ENCODE data around the gene BTBD9.

The BTBD9 gene

GRCh38 chr6:38163186-38164130 lies 476.3 kb downstream of the BTBD9 start:
- no peak overlapping the region for H3K4me3 ChIP-seq (ENCODE audit: low read length)
- WGBS (ENCODE audit: insufficient coverage, insufficient read length), result no CpG with 5 or more reads among the region's 29 CpGs
- DNase-seq (ENCODE audit: low read depth, low spot score), result no peak
- H3K27me3 ChIP-seq (ENCODE audit: control insufficient read depth, insufficient read depth, low read length), result no peaks in the 10 kb centered on the region
- H3K27ac ChIP-seq (ENCODE audit: low read length), result no peak overlapping the region
- H3K36me3 ChIP-seq (ENCODE audit: control insufficient read depth, insufficient read depth, low read length), result no peaks in the 10 kb centered on the region; the same call in 1 of the 2 replicates
- no peaks in the 10 kb centered on the region for H3K9me3 ChIP-seq (ENCODE audit: control insufficient read depth, insufficient read depth, low read length)
- peaks cover 4% of the 10 kb centered on the region for H3K4me1 ChIP-seq (ENCODE audit: control insufficient read depth, insufficient read depth, low read length)

GRCh38 chr6:38162493-38163185 lies 477.1 kb downstream of the BTBD9 start:
- Histone ChIP-seq H3K4me1 (ENCODE audit: control insufficient read depth, insufficient read depth, low read length) (peaks cover 4% of the 10 kb centered on the region), H3K9me3 (ENCODE audit: control insufficient read depth, insufficient read depth, low read length) (no peaks in the 10 kb centered on the region), H3K36me3 (ENCODE audit: control insufficient read depth, insufficient read depth, low read length) (no peaks in the 10 kb centered on the region; the same call in 1 of the 2 replicates), H3K27ac (ENCODE audit: low read length) (no peak overlapping the region), H3K27me3 (ENCODE audit: control insufficient read depth, insufficient read depth, low read length) (no peaks in the 10 kb centered on the region), H3K4me3 (ENCODE audit: low read length) (no peak overlapping the region)
- no CpG with 5 or more reads among the region's 17 CpGs for WGBS (ENCODE audit: insufficient coverage, insufficient read length)
- DNase-seq (ENCODE audit: low read depth, low spot score), result no peak

GRCh38 chr6:38161754-38162492 lies 477.8 kb downstream of the BTBD9 start:
- WGBS (ENCODE audit: insufficient coverage, insufficient read length), result no CpG with 5 or more reads among the region's 15 CpGs
- DNase-seq (ENCODE audit: low read depth, low spot score), result no peak

GRCh38 chr6:38161331-38161730 lies 478.4 kb downstream of the BTBD9 start:
- H3K4me1 ChIP-seq (ENCODE audit: control insufficient read depth, insufficient read depth, low read length), result no peaks in the 10 kb centered on the region; the same call in 1 of the 2 replicates
- no peaks in the 10 kb centered on the region for H3K27me3 ChIP-seq (ENCODE audit: control insufficient read depth, insufficient read depth, low read length)
- no peak for DNase-seq (ENCODE audit: low read depth, low spot score)
- no peaks in the 10 kb centered on the region; the same call in 1 of the 2 replicates for H3K36me3 ChIP-seq (ENCODE audit: control insufficient read depth, insufficient read depth, low read length)
- no peak overlapping the region for H3K4me3 ChIP-seq (ENCODE audit: low read length)
- no CpG with 5 or more reads among the region's 15 CpGs for WGBS (ENCODE audit: insufficient coverage, insufficient read length)
- no peak overlapping the region for H3K27ac ChIP-seq (ENCODE audit: low read length)
- H3K9me3 ChIP-seq (ENCODE audit: control insufficient read depth, insufficient read depth, low read length), result no peaks in the 10 kb centered on the region

More at GRCh38 chr6:38161754-38162492, 477.8 kb downstream of the BTBD9 start:
- H3K4me3 ChIP-seq (ENCODE audit: low read length), result no peak overlapping the region
- H3K9me3 ChIP-seq (ENCODE audit: control insufficient read depth, insufficient read depth, low read length), result no peaks in the 10 kb centered on the region
- no peaks in the 10 kb centered on the region; the same call in 1 of the 2 replicates for H3K36me3 ChIP-seq (ENCODE audit: control insufficient read depth, insufficient read depth, low read length)
- no peak overlapping the region for H3K27ac ChIP-seq (ENCODE audit: low read length)
- no peaks in the 10 kb centered on the region for H3K27me3 ChIP-seq (ENCODE audit: control insufficient read depth, insufficient read depth, low read length)
- H3K4me1 ChIP-seq (ENCODE audit: control insufficient read depth, insufficient read depth, low read length), result peaks cover under 1% of the 10 kb centered on the region

GRCh38 chr6:38160831-38161230 lies 478.9 kb downstream of the BTBD9 start:
- no peak overlapping the region for H3K4me3 ChIP-seq (ENCODE audit: low read length)

GRCh38 chr6:38159596-38159995 lies 480.1 kb downstream of the BTBD9 start:
- Histone ChIP-seq H3K36me3 (ENCODE audit: control insufficient read depth, insufficient read depth, low read length) (no peaks in the 10 kb centered on the region; the same call in 1 of the 2 replicates), H3K27me3 (ENCODE audit: control insufficient read depth, insufficient read depth, low read length) (no peaks in the 10 kb centered on the region), H3K9me3 (ENCODE audit: control insufficient read depth, insufficient read depth, low read length) (no peaks in the 10 kb centered on the region), H3K4me1 (ENCODE audit: control insufficient read depth, insufficient read depth, low read length) (no peaks in the 10 kb centered on the region; the same call in 1 of the 2 replicates), H3K4me3 (ENCODE audit: low read length) (no peak overlapping the region), H3K27ac (ENCODE audit: low read length) (no peak overlapping the region)
- DNase-seq (ENCODE audit: low read depth, low spot score), result no peak
- whole genome bisulfite sequencing (ENCODE audit: insufficient coverage, insufficient read length), result no CpG with 5 or more reads among the region's 8 CpGs

More at GRCh38 chr6:38160831-38161230, 478.9 kb downstream of the BTBD9 start:
- H3K4me1 ChIP-seq (ENCODE audit: control insufficient read depth, insufficient read depth, low read length), result no peaks in the 10 kb centered on the region; the same call in 1 of the 2 replicates
- no peaks in the 10 kb centered on the region for H3K9me3 ChIP-seq (ENCODE audit: control insufficient read depth, insufficient read depth, low read length)
- no peak for DNase-seq (ENCODE audit: low read depth, low spot score)
- H3K27ac ChIP-seq (ENCODE audit: low read length), result no peak overlapping the region
- H3K36me3 ChIP-seq (ENCODE audit: control insufficient read depth, insufficient read depth, low read length), result no peaks in the 10 kb centered on the region; the same call in 1 of the 2 replicates
- WGBS (ENCODE audit: insufficient coverage, insufficient read length), result no CpG with 5 or more reads among the region's 25 CpGs
- no peaks in the 10 kb centered on the region for H3K27me3 ChIP-seq (ENCODE audit: control insufficient read depth, insufficient read depth, low read length)

GRCh38 chr6:38158762-38159350 lies 480.9 kb downstream of the BTBD9 start:
- no peak overlapping the region for H3K4me3 ChIP-seq (ENCODE audit: low read length)
- peaks cover 2% of the 10 kb centered on the region; the same call in 1 of the 2 replicates for H3K4me1 ChIP-seq (ENCODE audit: control insufficient read depth, insufficient read depth, low read length)
- no CpG with 5 or more reads among the region's 14 CpGs for WGBS (ENCODE audit: insufficient coverage, insufficient read length)
- no peaks in the 10 kb centered on the region; the same call in 1 of the 2 replicates for H3K36me3 ChIP-seq (ENCODE audit: control insufficient read depth, insufficient read depth, low read length)
- no peak overlapping the region for H3K27ac ChIP-seq (ENCODE audit: low read length)
- H3K9me3 ChIP-seq (ENCODE audit: control insufficient read depth, insufficient read depth, low read length), result no peaks in the 10 kb centered on the region
- no peak for DNase-seq (ENCODE audit: low read depth, low spot score)
- H3K27me3 ChIP-seq (ENCODE audit: control insufficient read depth, insufficient read depth, low read length), result no peaks in the 10 kb centered on the region

GRCh38 chr6:38157905-38158304 lies 481.8 kb downstream of the BTBD9 start:
- no peak overlapping the region for H3K4me3 ChIP-seq (ENCODE audit: low read length)
- H3K9me3 ChIP-seq (ENCODE audit: control insufficient read depth, insufficient read depth, low read length), result no peaks in the 10 kb centered on the region
- peaks cover 2% of the 10 kb centered on the region; the same call in 1 of the 2 replicates for H3K4me1 ChIP-seq (ENCODE audit: control insufficient read depth, insufficient read depth, low read length)
- no peaks in the 10 kb centered on the region; the same call in 1 of the 2 replicates for H3K36me3 ChIP-seq (ENCODE audit: control insufficient read depth, insufficient read depth, low read length)
- no CpG with 5 or more reads among the region's 11 CpGs for WGBS (ENCODE audit: insufficient coverage, insufficient read length)
- no peak for DNase-seq (ENCODE audit: low read depth, low spot score)
- H3K27ac ChIP-seq (ENCODE audit: low read length), result no peak overlapping the region
- no peaks in the 10 kb centered on the region for H3K27me3 ChIP-seq (ENCODE audit: control insufficient read depth, insufficient read depth, low read length)

- Histone ChIP-seq H3K4me3 (ENCODE audit: low read length) (no peak overlapping the region), H3K4me1 (ENCODE audit: control insufficient read depth, insufficient read depth, low read length) (0 out of 2 replicates have a peak, but pooled peaks cover 2% of the 10 kb centered on the region), H3K27me3 (ENCODE audit: control insufficient read depth, insufficient read depth, low read length) (no peaks in the 10 kb centered on the region), H3K9me3 (ENCODE audit: control insufficient read depth, insufficient read depth, low read length) (no peaks in the 10 kb centered on the region), H3K27ac (ENCODE audit: low read length) (no peak overlapping the region), H3K36me3 (ENCODE audit: control insufficient read depth, insufficient read depth, low read length) (peaks cover 2% of the 10 kb centered on the region; the same call in 1 of the 2 replicates)
- no CpG with 5 or more reads among the region's 10 CpGs for whole genome bisulfite sequencing (ENCODE audit: insufficient coverage, insufficient read length)
- DNase-seq (ENCODE audit: low read depth, low spot score), result no peak
Measured at GRCh38 chr6:38156818-38157565, 482.7 kb downstream of the BTBD9 start.

All from iPS DF 6.9 (cell line).